Ovary (tissue), 9 donors: Measurements from ENCODE around the gene MYH9. TPM values are rescaled to one million over a fixed set of nuclear protein-coding genes. Genes with fewer than 3 reads are reported as not detected.

Experiments
- DNase-seq, 5 donors: peaks; one replicate each; pipeline ENCODE4 v3.0.0-alpha.2; 2019 to 2020
- H3K27ac ChIP-seq, 2 donors: fragments of 200-600 bp; one replicate each; pipeline versions ENCODE4 v1.5.1 to v1.8.0; 2019 to 2022
- H3K27me3 ChIP-seq: fragments of 200-600 bp; one replicate; pipeline ENCODE4 v1.8.0; 2022
- H3K36me3 ChIP-seq: fragments of 200-600 bp; sonication (generic); one replicate; pipeline ENCODE4 v1.5.1; 2019
- H3K4me1 ChIP-seq: one replicate; pipeline ENCODE4 v1.8.1; 2013; ENCODE audit warnings: mild to moderate bottlenecking, moderate library complexity; ENCODE audit not compliant: insufficient read depth
- H3K4me3 ChIP-seq: fragments of 200-600 bp; sonication (generic); one replicate; pipeline ENCODE4 v1.5.1; 2017
- H3K9me3 ChIP-seq, 2 donors: fragments of 200-600 bp in 1 of 2; sonication (generic) in 1 of 2; one replicate each; pipeline versions ENCODE4 v1.5.1 to v1.8.1; 2013 to 2019; ENCODE audit warnings: mild to moderate bottlenecking in 1 of 2, moderate library complexity in 1 of 2
- EP300 ChIP-seq: sonication (generic); formaldehyde crosslinking; IDR thresholded peaks from one replicate; pipeline ENCODE4 v1.6.1; 2017; ENCODE audit warnings: antibody characterized with exemption
- POLR2A ChIP-seq: fragments of 450-650 bp; IDR thresholded peaks from one replicate; pipeline ENCODE4 v1.6.1; 2017; ENCODE audit warnings: antibody characterized with exemption, mild to moderate bottlenecking, moderate library complexity
- WGBS, 3 donors: extraction: QIAGEN DNeasy Blood & Tissue Kit in 1 of 3; methylation state at CpG; one replicate each; pipeline versions ENCODE4 v1.1.5 to v1.1.7; 2013 to 2017; 5-methylcytosine and 5-hydroxymethylcytosine counted together
- intact Hi-C, 4 donors: fragments of 100-400 bp; cut with DNase I; formaldehyde crosslinking; loops; one replicate each; pipeline versions ENCODE4 v1.11.0 to v1.15.1; 2022 to 2023
- polyA plus RNA-seq, 2 donors: library from polyadenylated mRNA; stranded (reverse); fragments of 200-250 nt in 1 of 2; fragments of 350-450 nt in 1 of 2; fragmentation: Illumina TruSeq in 1 of 2; extraction: RNeasy Lipid Tissue Mini Kit (QIAGEN cat#74804) in 1 of 2; gene quantifications; one replicate each; pipeline ENCODE4 v1.2.3, GENCODE V29; 2013 to 2014
- total RNA-seq, 7 donors: library from RNA; depleted of rRNA in 2 of 7; stranded (reverse); fragments of >200 nt in 2 of 7; fragmentation: NEBNext Ultra II Directional in 3 of 7; extraction: Animal tissue kit (Norgen Biotek cat#: 25700) in 3 of 7; gene quantifications; one replicate each; pipeline versions ENCODE4 v1.1.0 to v1.2.4, GENCODE V29; 2016 to 2023
- TF ChIP-seq, protein P1 (sequence below), 3 donors: fragments of 450-650 bp in 2 of 3; fragments of 200-600 bp in 1 of 3; IDR thresholded peaks; one replicate each; pipeline versions ENCODE4 v1.5.1 to v1.8.0; 2016 to 2022; ENCODE audit warnings: antibody characterized with exemption in 3 of 3, mild to moderate bottlenecking in 1 of 3
- donor health status: DM: no; HTN: no; CAD: no; lungs with moderate emphysema.
- donor health status: DM: no; HTN: no; CAD: no.
- donor health status: Bipolar disorder and iron deficiency.
- donor health status: DM: yes; HTN: yes; CAD: no.
- donor health status: DM: no; HTN: no; CAD: no.
- donor health status: DM: yes; HTN: yes; CAD: no.

MYH9 gene
- total and polyA plus RNA-seq, 9 donors = 128 to 530 (median 348) TPM

GRCh38 chr22:36249160-36249559 is 138.6 kb downstream of the MYH9 start:
- Histone ChIP-seq H3K9me3 (no peaks in the 10 kb centered on the region), H3K4me1 (peaks cover 6% of the 10 kb centered on the region), H3K27ac (no peak overlapping the region), H3K36me3 (no peaks in the 10 kb centered on the region), H3K27me3 (no peaks in the 10 kb centered on the region), H3K4me3 (no peak overlapping the region)
- no peak for DNase-seq
- TF ChIP-seq POLR2A = no peak
- no peak for TF ChIP-seq EP300
- TF ChIP-seq, protein P1, sequence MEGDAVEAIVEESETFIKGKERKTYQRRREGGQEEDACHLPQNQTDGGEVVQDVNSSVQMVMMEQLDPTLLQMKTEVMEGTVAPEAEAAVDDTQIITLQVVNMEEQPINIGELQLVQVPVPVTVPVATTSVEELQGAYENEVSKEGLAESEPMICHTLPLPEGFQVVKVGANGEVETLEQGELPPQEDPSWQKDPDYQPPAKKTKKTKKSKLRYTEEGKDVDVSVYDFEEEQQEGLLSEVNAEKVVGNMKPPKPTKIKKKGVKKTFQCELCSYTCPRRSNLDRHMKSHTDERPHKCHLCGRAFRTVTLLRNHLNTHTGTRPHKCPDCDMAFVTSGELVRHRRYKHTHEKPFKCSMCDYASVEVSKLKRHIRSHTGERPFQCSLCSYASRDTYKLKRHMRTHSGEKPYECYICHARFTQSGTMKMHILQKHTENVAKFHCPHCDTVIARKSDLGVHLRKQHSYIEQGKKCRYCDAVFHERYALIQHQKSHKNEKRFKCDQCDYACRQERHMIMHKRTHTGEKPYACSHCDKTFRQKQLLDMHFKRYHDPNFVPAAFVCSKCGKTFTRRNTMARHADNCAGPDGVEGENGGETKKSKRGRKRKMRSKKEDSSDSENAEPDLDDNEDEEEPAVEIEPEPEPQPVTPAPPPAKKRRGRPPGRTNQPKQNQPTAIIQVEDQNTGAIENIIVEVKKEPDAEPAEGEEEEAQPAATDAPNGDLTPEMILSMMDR (IDR thresholded peaks at IDR 0.05) = no peak
- 90 to 95% (median 90%) methylated on average over 2 of the region's 2 CpGs for WGBS, 3 donors
- intact Hi-C loops = no loop called here

DNA sequence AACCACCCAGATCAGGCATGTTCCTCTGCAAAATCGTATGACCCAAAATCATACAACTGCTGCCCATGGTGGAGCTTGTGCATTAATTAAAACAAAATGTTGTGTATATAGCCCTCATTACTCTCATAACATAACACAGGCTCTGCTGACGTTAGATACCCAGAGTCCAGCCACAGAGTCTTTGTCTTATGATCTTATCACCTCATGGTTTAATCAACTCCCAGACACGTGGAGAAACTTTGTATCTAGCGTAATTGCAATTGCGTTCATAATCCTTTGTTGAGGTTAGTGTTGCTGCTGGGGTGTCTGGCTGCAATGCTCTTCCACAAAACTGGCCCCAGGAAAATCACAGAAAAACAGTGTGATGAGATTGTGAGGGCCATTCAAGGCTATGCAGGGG is 139.8 kb downstream of the MYH9 start:
- WGBS, 3 donors = 53 to 76% (median 62%) methylated on average over 5 of the region's 5 CpGs
- no peak for DNase-seq
- Histone ChIP-seq H3K36me3 (no peaks in the 10 kb centered on the region), H3K9me3 (no peaks in the 10 kb centered on the region), H3K27me3 (no peaks in the 10 kb centered on the region), H3K4me1 (no peaks in the 10 kb centered on the region), H3K4me3 (no peak overlapping the region), H3K27ac (no peak overlapping the region)
- TF ChIP-seq EP300 = no peak
- no peak for TF ChIP-seq POLR2A
- TF ChIP-seq, protein P1 (IDR thresholded peaks at IDR 0.05) = no peak
- intact Hi-C loops = no loop called here

DNA sequence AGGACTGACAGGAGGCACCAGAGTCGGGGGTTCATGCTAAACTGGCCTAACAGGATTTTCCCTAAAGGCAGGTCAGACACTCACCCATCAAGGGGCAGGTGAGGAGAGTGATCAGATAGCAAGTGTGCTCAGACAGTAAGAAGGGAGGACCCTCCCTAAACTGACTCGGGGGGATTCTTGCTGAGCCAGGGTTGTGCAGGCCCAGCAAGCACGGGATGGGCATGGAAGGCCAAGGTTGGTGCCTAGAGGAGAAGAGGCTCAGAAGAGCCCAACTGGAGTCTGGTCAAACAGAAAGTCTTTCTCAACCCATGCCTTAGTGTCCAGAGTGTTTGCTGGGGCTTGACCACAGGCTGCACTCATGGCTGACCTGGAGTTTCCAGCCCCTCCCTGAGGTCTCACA is 141.0 kb downstream of the MYH9 start:
- Histone ChIP-seq H3K9me3 (no peaks in the 10 kb centered on the region), H3K27ac (no peak overlapping the region), H3K27me3 (no peaks in the 10 kb centered on the region), H3K4me1 (no peaks in the 10 kb centered on the region), H3K4me3 (no peak overlapping the region), H3K36me3 (no peaks in the 10 kb centered on the region)
- no peak for DNase-seq
- intact Hi-C loops = no loop called here
- TF ChIP-seq, protein P1 (IDR thresholded peaks at IDR 0.05) = no peak
- TF ChIP-seq POLR2A (no peak), EP300 (no peak)
- WGBS, 3 donors = 73 to 95% (median 80%) methylated on average over 3 of the region's 3 CpGs

GRCh38 chr22:36245805-36246356 is 141.9 kb downstream of the MYH9 start:
- Histone ChIP-seq H3K36me3 (no peaks in the 10 kb centered on the region), H3K4me1 (no peaks in the 10 kb centered on the region), H3K27ac (no peak overlapping the region), H3K4me3 (no peak overlapping the region), H3K27me3 (no peaks in the 10 kb centered on the region), H3K9me3 (no peaks in the 10 kb centered on the region)
- no peak for TF ChIP-seq POLR2A
- TF ChIP-seq, protein P1 (IDR thresholded peaks at IDR 0.05) = no peak
- TF ChIP-seq EP300 = no peak
- intact Hi-C loops = no loop called here
- WGBS, 3 donors = 65 to 67% (median 67%) methylated on average over 4 of the region's 4 CpGs
- DNase-seq = no peak
